ENCODE results near the gene MPP3.

Gene MPP3

GRCh38 chr17:43772877-43773648 is 59.9 kb downstream of the MPP3 start:
- no peak for DNase-seq (ENCODE audit: low spot score)

- no peak for DNase-seq (ENCODE audit: low spot score)
Observed at GRCh38 chr17:43771463-43771862, 61.5 kb downstream of the MPP3 start.

- no peak for DNase-seq (ENCODE audit: low spot score)
Observed at GRCh38 chr17:43770957-43771356, 62.0 kb downstream of the MPP3 start.

GRCh38 chr17:43769859-43770258 is 63.1 kb downstream of the MPP3 start:
- DNase-seq (ENCODE audit: low spot score): no peak

- no peak for DNase-seq (ENCODE audit: low spot score)
Observed at GRCh38 chr17:43769426-43769825, 63.5 kb downstream of the MPP3 start.

GRCh38 chr17:43768943-43769342 is 64.0 kb downstream of the MPP3 start:
- no peak for DNase-seq (ENCODE audit: low spot score)

- no peak for DNase-seq (ENCODE audit: low spot score)
Observed at GRCh38 chr17:43768382-43768781, 64.6 kb downstream of the MPP3 start.

GRCh38 chr17:43767713-43768059 is 65.3 kb downstream of the MPP3 start:
- no peak for DNase-seq (ENCODE audit: low spot score)

- DNase-seq (ENCODE audit: low spot score): no peak
Observed at GRCh38 chr17:43767053-43767712, 65.8 kb downstream of the MPP3 start.

GRCh38 chr17:43766413-43767052 is 66.4 kb downstream of the MPP3 start:
- DNase-seq (ENCODE audit: low spot score): peak; percentile 48

- DNase-seq (ENCODE audit: low spot score): peak; percentile 64
Observed at GRCh38 chr17:43760254-43760852, 72.6 kb downstream of the MPP3 start.

GRCh38 chr17:43759836-43760235 is 73.1 kb downstream of the MPP3 start:
- no peak for DNase-seq (ENCODE audit: low spot score)

- no peak for DNase-seq (ENCODE audit: low spot score)
Observed at GRCh38 chr17:43758497-43759174, 74.3 kb downstream of the MPP3 start, which contains the start of gene SOST. Gene SOST (minus strand): TSS chr17:43758791. CDS start chr17:43758741, 50 bp downstream.

- no peak for DNase-seq (ENCODE audit: low spot score)
Observed at GRCh38 chr17:43758086-43758485, 74.9 kb downstream of the MPP3 start.

GRCh38 chr17:43757171-43757660 is 75.7 kb downstream of the MPP3 start:
- no peak for DNase-seq (ENCODE audit: low spot score)

- DNase-seq (ENCODE audit: low spot score): no peak
Observed at GRCh38 chr17:43756201-43756600, 76.7 kb downstream of the MPP3 start.

GRCh38 chr17:43755389-43755875 is 77.5 kb downstream of the MPP3 start:
- no peak for DNase-seq (ENCODE audit: low spot score)

- no peak for DNase-seq (ENCODE audit: low spot score)
Observed at GRCh38 chr17:43754947-43755346, 78.0 kb downstream of the MPP3 start.

- no peak for DNase-seq (ENCODE audit: low spot score)
Observed at GRCh38 chr17:43753493-43754129, 79.3 kb downstream of the MPP3 start.
